Measurements from ENCODE around the gene NEK6.

- TF ChIP-seq EP300 (IDR thresholded peaks at IDR 0.05; ENCODE audit: borderline replicate concordance in 1 of 2, low read depth in 2 of 2, low read length in 2 of 2) (no peak), CTCF (IDR thresholded peaks at IDR 0.05; ENCODE audit: control extremely low read depth in 1 of 3, insufficient read depth in 1 of 3, low read depth in 1 of 3, low read length in 3 of 3) (no peak), RFX5 (IDR thresholded peaks at IDR 0.05; ENCODE audit: borderline replicate concordance, low read depth, low read length) (no peak), EZH2 (IDR thresholded peaks at IDR 0.05; ENCODE audit: low read depth, low read length, severe bottlenecking) (no peak)
These were observed 47.1 kb upstream of the NEK6 start for GRCh38 chr9:124210697-124211096.

Data from H1 (cell line).